Activated effector memory CD4-positive, alpha-beta T cell treated with Interleukin-2 at 50 U/mL for 16 hours (primary cell): Measurements from ENCODE around the gene TMC1.
"Not testable (repeated sequence)": the region's sequence is repeated elsewhere in the genome, so short reads cannot be mapped to it uniquely, and the experiment has no call there.

Experiments used
- DNase-seq: peaks from one replicate; pipeline ENCODE4 v3.0.0-alpha.2; 2020

The TMC1 gene

DNA sequence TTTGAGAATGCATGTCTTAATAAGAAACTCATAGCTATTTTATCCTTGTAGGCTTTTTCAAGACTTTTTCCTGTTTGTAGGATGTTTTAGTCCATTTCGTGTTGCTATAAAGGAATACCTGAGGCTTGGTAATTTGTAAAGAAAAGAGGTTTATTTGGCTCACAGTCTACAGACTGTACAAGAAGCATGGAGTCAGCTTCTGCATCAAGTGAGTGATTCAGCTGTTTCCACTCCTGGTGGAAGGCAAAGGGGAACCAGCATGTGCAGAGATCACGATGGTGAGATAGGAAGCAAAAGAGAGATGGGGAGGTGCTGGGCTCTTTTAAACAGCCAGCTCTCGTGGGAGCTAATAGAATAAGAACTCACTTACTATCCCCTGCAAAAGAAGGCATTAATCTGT, 254.2 kb downstream of the TMC1 start:
- DNase-seq: no peak

DNA sequence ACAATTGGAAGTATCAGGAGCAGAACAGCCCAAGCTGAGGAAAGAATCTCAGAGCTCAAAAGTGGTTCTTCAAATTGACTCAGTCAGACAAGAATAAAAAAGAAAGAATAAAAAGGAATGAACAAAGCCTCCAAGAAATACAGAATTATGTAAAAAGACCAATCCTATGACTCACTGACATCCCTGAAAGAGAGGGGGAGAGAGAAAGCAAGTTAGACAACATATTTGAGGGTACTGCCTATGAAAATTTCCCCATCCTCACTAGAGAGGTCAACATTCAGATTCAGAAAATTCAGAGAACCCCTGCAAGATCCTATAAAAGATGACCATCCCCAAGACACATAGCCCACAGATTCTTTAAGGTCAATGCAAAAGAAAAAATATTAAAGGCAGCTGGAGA, 258.2 kb downstream of the TMC1 start:
- no peak for DNase-seq

DNA sequence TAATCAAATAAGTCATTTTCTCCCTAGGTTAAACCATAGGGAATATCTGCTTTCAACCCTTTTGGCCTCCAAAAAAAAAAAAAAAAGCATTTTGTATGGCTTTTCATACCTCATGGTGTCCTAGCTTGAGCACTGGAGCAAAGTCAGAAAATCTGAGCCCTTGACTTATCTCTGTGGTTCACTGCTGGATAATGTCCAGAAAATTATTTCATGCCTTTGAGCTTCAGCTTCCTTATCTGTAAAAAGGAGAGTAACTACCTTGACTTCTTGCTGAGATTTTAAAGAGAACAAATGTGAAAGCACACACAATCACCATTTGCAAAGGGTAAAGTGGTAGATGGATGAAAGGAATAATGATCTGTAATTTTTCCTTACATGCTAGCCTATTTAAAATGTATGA, 265.5 kb downstream of the TMC1 start:
- no peak for DNase-seq

GRCh38 chr9:72788966-72789735, 267.7 kb downstream of the TMC1 start:
- DNase-seq: no peak

GRCh38 chr9:72789885-72790284, 268.5 kb downstream of the TMC1 start:
- DNase-seq: no peak

DNA sequence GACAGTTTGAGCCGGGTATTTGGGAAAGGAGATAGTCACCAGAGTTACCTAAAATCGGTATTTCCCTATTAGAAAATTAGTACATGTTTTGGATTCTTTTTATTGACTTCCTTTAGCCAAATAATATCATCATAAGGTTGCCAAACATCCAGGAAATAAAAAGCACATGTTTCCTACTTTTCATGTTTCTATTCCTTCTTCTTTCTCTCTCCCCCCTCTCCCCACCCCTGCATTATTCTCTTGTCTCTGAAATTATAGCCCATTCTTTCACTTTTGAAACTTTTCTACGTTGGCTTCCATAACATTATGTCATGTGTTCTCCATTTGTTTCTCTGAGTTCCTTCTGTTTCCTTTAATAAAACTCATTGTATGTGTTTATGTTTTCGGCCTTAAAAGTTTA, 269.6 kb downstream of the TMC1 start:
- DNase-seq: no peak

GRCh38 chr9:72791436-72791835, 270.0 kb downstream of the TMC1 start:
- no peak for DNase-seq

- no peak for DNase-seq
Measured at GRCh38 chr9:72794946-72795345, 273.5 kb downstream of the TMC1 start.

GRCh38 chr9:72800328-72800994, 279.1 kb downstream of the TMC1 start:
- DNase-seq: no peak

- DNase-seq: no peak
Measured at GRCh38 chr9:72805238-72805637, 283.8 kb downstream of the TMC1 start.

GRCh38 chr9:72806313-72806809, 285.0 kb downstream of the TMC1 start:
- not testable (repeated sequence) for DNase-seq

GRCh38 chr9:72807765-72808445, 286.5 kb downstream of the TMC1 start:
- DNase-seq: no peak

DNA sequence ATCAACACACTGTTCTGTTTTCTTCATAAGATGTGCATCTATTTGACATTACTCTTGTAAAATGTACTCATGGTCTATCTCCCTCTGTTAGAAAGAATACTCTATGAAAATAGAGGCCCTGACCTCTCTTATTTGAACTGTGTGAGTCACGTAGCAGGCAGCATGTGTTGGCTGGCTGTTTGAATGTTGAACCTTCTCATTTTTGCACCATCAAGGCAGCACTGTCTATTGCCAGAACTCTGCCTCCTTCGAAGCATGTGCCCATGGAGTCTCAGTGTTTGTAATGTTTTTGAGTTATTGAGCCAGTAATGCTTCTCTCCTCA, 287.0 kb downstream of the TMC1 start:
- DNase-seq: no peak

DNA sequence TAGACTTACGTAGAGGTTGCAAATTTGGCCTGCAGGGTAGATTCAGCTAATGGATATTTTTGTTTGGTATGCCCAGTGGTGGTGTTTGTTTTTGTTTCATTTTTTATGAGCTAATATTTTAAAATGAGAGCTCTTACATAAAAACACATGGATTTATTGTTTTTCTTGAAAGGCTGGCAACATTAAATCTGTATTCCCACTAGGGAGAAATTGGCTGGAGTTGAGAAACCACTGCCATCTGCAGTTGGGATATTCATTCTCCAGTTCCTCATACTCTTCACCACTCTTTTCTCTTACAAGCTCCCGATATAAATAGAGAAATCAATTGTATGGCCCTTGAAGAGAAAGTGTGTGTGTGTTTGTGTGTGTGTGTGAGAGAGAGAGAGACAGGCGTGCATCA, 288.2 kb downstream of the TMC1 start:
- DNase-seq: no peak

DNA sequence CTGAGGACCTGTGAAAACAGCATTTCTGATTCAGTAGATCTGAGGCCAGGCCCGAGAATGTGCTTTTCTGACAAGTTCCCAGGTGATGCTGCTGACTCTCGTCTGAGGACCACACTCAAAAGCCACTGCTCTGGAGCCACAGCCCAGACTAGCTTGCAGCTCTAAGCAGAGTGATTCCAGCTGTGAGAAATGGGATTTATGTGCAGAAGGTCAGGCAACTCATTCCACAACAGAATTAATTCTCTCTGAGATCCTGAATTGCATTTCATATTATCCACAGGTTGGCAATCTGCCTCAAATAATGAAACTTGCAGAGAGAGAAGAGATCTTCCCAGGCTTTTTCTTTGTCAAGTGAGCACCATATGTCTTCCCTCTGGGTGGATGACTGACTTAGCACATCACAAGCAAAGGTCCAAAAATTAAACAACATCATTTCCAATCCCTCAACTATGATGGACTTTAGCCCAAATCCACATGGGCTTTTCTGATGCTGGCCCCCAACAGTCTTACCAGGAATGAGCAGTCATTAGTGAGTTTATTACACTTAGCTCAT, 291.2 kb downstream of the TMC1 start:
- DNase-seq: no peak

GRCh38 chr9:72813544-72813943, 292.1 kb downstream of the TMC1 start:
- no peak for DNase-seq

- DNase-seq: no peak
Measured at GRCh38 chr9:72814083-72814597, 292.7 kb downstream of the TMC1 start.

GRCh38 chr9:72816666-72817065, 295.3 kb downstream of the TMC1 start:
- no peak for DNase-seq

DNA sequence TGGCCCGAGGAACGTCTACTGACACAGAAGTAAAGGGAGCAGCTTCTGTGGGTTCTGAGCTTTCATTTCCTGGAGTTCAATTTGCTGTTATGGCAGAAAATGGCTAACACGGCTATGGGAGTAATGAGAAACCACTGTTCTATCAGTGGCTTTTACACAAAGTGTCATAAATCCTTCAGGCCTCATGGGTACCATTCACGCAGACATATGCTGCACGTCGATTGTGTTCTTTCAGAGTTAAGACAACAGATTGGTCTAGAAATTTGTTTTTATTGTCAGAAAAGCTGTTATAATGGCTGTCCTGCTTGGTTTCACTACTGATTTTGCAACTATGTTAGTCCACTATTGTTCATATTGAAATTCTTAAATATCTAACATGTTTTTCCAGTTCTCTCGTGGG, 296.0 kb downstream of the TMC1 start:
- DNase-seq: no peak

DNA sequence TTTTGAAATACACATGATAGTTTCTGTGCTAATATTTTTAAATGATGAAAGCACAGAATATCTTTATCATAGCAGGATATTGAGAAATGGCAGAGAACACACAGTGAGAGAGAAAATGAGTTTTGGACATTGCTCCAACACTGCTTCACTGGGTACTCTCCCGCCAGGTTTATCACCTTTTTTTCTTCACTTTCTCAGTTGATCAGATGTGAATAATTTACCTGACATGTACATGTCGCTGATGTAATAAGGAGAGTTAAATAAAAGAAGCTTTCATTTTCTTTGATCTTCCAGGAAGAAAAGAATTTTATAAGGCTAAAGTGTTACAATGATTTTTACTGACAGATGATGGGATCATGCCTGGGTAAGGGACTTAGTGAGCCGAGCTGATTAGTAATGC, 297.0 kb downstream of the TMC1 start:
- DNase-seq: no peak

DNA sequence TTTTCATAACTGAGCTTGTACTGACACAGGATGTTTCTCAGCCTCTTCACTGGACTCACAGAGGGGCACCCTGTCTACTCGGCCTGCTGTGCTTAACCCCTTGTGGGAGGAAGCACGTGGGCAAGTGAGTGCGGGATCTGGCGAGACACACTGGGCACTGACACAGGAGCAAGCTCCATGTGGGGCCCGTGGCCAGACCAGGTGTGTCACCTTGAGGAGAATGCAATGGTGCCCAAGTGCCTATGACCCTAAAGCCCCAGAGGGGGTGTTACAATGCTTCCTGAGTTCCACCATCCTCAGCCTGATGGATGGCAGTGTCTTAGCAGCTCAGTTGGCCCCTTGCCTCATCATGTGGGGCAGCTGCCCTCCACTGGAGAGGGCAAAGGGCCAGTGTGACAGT, 302.6 kb downstream of the TMC1 start:
- DNase-seq: no peak

DNA sequence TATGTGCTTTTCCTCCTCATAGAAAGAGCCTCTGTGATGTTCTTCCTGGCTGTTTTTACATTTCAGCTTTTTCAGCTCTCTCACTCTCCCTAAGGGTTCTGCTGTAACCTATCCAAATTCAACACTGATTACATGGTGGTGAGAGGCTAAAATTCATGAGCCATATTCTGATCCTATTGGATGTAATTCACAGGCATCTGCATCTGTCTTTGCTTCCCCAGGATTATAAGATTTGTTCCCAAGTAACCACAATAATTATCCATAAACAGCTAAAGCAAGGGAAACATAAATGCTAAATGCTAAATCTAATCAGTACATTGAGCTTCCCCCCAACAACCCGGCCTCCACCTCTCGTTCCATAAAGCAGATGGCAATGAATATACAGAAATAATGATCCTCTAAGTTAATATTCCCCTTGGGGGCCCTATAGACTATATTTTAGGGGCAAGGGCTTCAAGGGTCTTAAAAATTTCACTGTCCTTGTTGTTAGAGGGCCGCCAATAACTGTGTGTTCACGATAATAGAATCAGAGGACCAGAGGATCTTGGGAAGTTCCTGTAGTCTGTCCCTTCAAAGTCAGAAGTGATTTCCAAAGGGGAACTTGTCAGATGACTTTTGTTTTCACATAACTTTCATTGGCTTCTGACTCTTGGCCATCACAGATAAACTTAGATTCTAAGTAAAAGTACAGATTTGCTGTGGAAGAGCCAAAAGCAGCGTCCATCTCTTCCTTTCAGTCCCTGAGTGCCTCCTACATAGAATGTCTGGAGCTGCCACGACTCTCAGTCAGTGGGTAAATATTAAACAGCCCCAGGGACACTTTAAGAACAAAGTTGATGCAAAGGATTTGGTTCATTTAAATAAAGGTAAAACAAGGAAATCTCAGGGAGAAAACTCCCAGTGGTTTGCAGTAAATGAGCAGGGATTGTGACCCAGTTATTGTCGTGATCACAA, 305.9 kb downstream of the TMC1 start:
- DNase-seq: no peak
